Panc1 (cell line): ENCODE measurements around the gene UNC5B. TPM values are rescaled to one million over a fixed set of nuclear protein-coding genes. Genes with fewer than 3 reads are reported as not detected.

ENCODE experiments used
- ATAC-seq: fragments of 200-7000 bp; cut with Tn5 transposase; 2 replicates; pipeline ENCODE4 v1.9.1; 2020; ENCODE audit warnings: mild to moderate bottlenecking, moderate library complexity
- BruUV-seq: library from RNA; stranded (reverse); fragments of 400-500 nt; replicated peaks from 2 replicates; lab custom pipeline; 2021; lab: Mats Ljungman, UMichigan
- CTCF ChIA-PET: fragments of 300-600 bp; sonication (Branson Sonifier 250); formaldehyde crosslinking; loops from one replicate; lab custom pipeline; 2022; ENCODE audit warnings: antibody characterized with exemption; lab: Charles Lee
- POLR2A ChIA-PET: fragments of 300-600 bp; sonication (Branson Sonifier 250); formaldehyde crosslinking; loops from one replicate; lab custom pipeline; 2022; ENCODE audit warnings: antibody characterized with exemption; lab: Charles Lee
- DNase-seq: peaks from one replicate; pipeline ENCODE4 v3.0.0-alpha.2; 2010; ENCODE audit warnings: low read depth, low spot score
- H3K27ac ChIP-seq: 2 replicates; pipeline ENCODE4 v1.5.1; 2011; ENCODE audit warnings: mild to moderate bottlenecking, low read length, inconsistent platforms
- H3K27me3 ChIP-seq: fragments of 200-500 bp; sonication (Bioruptor generic); 2 replicates; pipeline ENCODE4 v1.6.0; 2014; ENCODE audit warnings: low read length, inconsistent platforms; ENCODE audit not compliant: control insufficient read depth, insufficient read depth
- H3K36me3 ChIP-seq: fragments of 200-500 bp; sonication (Bioruptor generic); 2 replicates; pipeline ENCODE4 v1.5.1; 2014; ENCODE audit warnings: inconsistent platforms, mild to moderate bottlenecking, low read length, moderate library complexity; ENCODE audit not compliant: control insufficient read depth, insufficient read depth
- H3K4me1 ChIP-seq: 2 replicates; pipeline ENCODE4 v1.5.1; 2011; ENCODE audit warnings: inconsistent platforms, mild to moderate bottlenecking, low read length, moderate library complexity; ENCODE audit not compliant: control insufficient read depth, insufficient read depth
- H3K4me3 ChIP-seq, 2 experiments: 2 replicates each; pipeline ENCODE4 v1.5.1; 2011 to 2012; ENCODE audit warnings: low read depth in 2 of 2, low read length in 2 of 2, mild to moderate bottlenecking in 2 of 2, inconsistent platforms in 1 of 2, moderate library complexity in 1 of 2
- H3K9me3 ChIP-seq: fragments of 200-500 bp; sonication (Bioruptor generic); 2 replicates; pipeline ENCODE4 v1.5.1; 2014; ENCODE audit warnings: low read depth, mild to moderate bottlenecking, inconsistent platforms, low read length, moderate library complexity; ENCODE audit not compliant: control insufficient read depth, insufficient read depth
- CTCF ChIP-seq: fragments of 450-650 bp; IDR thresholded peaks from 2 replicates; pipeline ENCODE4 v1.5.1; 2017; ENCODE audit warnings: mild to moderate bottlenecking
- POLR2AphosphoS5 ChIP-seq: IDR thresholded peaks from 2 replicates; pipeline ENCODE4 v1.6.1; 2012; ENCODE audit warnings: mild to moderate bottlenecking, low read depth, low read length, moderate library complexity
- REST ChIP-seq, 2 experiments: IDR thresholded peaks; 2 replicates each; pipeline ENCODE4 v1.6.1; 2011 to 2012; ENCODE audit warnings: low read depth in 2 of 2, control low read depth in 1 of 2, low read length in 1 of 2, mild to moderate bottlenecking in 1 of 2, moderate library complexity in 1 of 2; ENCODE audit not compliant: insufficient read depth in 1 of 2
- SIN3A ChIP-seq: IDR thresholded peaks from 2 replicates; pipeline ENCODE4 v1.6.1; 2012; ENCODE audit warnings: low read depth, mild to moderate bottlenecking, low read length, moderate library complexity, borderline replicate concordance; ENCODE audit not compliant: insufficient read depth
- TCF7L2 ChIP-seq: IDR thresholded peaks from 2 replicates; pipeline ENCODE4 v1.6.1; 2011; ENCODE audit warnings: mild to moderate bottlenecking, low read depth, low read length, inconsistent platforms
- in situ Hi-C: cut with HindIII; loops from 2 replicates; pipeline ENCODE4 v1.10.0; 2016; ENCODE audit warnings: low sequenced_read_pairs, low pct_unique_long_range_greater_than_20kb
- intact Hi-C: fragments of 100-400 bp; cut with micrococcal nuclease; formaldehyde crosslinking; loops from one replicate; pipeline ENCODE4 v1.10.0; 2022; ENCODE audit not compliant: unreplicated experiment
- total RNA-seq: library from RNA; stranded (reverse); gene quantifications from one replicate; pipeline ENCODE4 v1.2.1, GENCODE V29; 2021; ENCODE audit not compliant: unreplicated experiment

UNC5B gene
- total RNA-seq, 1 experiment from 2014 or later, result 1.1 TPM

- TF ChIP-seq TCF7L2 (no peak), POLR2AphosphoS5 (no peak), REST (IDR thresholded peaks at IDR 0.05; ENCODE audit: insufficient read depth in 1 of 2, low read depth in 2 of 2, low read length in 1 of 2) (no peak), CTCF (no peak), SIN3A (no peak)
- Histone ChIP-seq H3K9me3 (no peaks in the 10 kb centered on the region), H3K27me3 (no peaks in the 10 kb centered on the region), H3K4me3 (no peak overlapping the region), H3K27ac (no peak overlapping the region), H3K4me1 (peaks cover 3% of the 10 kb centered on the region; the same call in 1 of the 2 replicates), H3K36me3 (no peaks in the 10 kb centered on the region)
- ATAC-seq, result no peak
- in situ Hi-C loops (no loop called here), intact Hi-C loops (no loop called here)
- POLR2A ChIA-PET, result interaction anchor here (1.2 kb wide), 1 partner anchor 12 kb away, joined by 3 read pairs; no protein-coding TSS in a partner anchor
- BruUV-seq, result no TSS peak
- no peak for DNase-seq
- CTCF ChIA-PET, result interaction anchor here (0.6 kb wide), 1 partner anchor 76 kb away, joined by 3 read pairs; no protein-coding TSS in a partner anchor
Measured at GRCh38 chr10:71346731-71347130, 134.4 kb downstream of the UNC5B start.

DNA sequence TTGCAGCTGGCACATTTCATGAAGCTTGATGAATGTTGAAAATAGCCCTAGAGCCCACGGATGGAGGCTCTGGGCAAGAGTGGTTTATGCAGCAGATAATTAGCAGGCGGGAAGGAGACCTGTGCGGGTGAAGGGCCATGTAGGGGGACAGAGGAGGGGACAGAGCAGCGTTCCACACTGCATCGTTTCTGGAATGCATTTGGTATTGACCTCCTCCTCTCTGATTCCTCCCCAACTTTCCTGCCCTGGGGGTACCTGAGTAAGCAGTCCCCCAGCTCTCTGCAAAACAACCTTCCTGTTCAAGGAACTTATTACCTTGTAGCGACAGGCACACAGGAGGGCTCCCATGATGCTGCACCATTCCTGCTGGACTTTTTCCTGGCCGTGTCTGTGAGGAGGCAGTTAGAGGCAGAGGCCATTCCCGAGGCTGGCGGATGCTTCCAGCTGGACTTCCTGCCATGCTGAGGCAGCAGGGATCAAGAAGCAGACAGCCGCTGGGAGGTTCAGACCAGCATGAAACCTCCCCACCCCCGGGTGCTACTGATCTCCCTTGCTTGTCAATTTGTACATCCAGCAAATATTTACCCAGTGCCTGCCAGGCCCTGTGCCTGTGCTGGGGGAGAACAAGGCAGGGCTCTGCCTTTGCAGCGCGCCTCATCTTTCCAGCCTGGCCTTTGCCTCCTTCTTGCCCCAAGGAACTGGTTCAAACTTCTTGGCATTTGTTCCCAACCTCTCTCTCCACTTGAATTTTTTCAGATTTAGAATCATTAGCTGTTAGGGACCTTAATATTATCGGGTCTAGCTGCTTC lies 135.4 kb downstream of the UNC5B start:
- no peaks in the 10 kb centered on the region for H3K27me3 ChIP-seq
- H3K27ac ChIP-seq, result no peak overlapping the region
- H3K4me3 ChIP-seq, result no peak overlapping the region
- H3K9me3 ChIP-seq, result no peaks in the 10 kb centered on the region
- BruUV-seq, result no TSS peak
- H3K36me3 ChIP-seq, result no peaks in the 10 kb centered on the region
- CTCF ChIA-PET, result no interaction called here
- ATAC-seq (no peak), DNase-seq (no peak)
- intact Hi-C loops, result no loop called here
- peaks cover 3% of the 10 kb centered on the region; the same call in 1 of the 2 replicates for H3K4me1 ChIP-seq
- TF ChIP-seq REST (IDR thresholded peaks at IDR 0.05; ENCODE audit: insufficient read depth in 1 of 2, low read depth in 2 of 2, low read length in 1 of 2) (no peak), CTCF (no peak), TCF7L2 (no peak), POLR2AphosphoS5 (no peak), SIN3A (no peak)
- in situ Hi-C loops, result no loop called here
- POLR2A ChIA-PET, result no interaction called here
